GM19463 (cell line): ENCODE measurements around the gene ZNF503.

Source experiments
- ATAC-seq: cut with Tn5 transposase; IDR thresholded peaks from one replicate; pipeline ENCODE4 v1.9.1; 2021; ENCODE audit warnings: mild to moderate bottlenecking, moderate library complexity; ENCODE audit not compliant: unreplicated experiment

ZNF503 gene

GRCh38 chr10:75431180-75432111 is 29.9 kb upstream of the ZNF503 start, which contains the start of gene LRMDA:
Gene LRMDA (plus strand): TSS chr10:75431624.
- peak; percentile 53 for ATAC-seq

- peak; percentile 46 for ATAC-seq
Observed at GRCh38 chr10:75430000-75430763, 28.6 kb upstream of the ZNF503 start.

- no peak for ATAC-seq
Observed at GRCh38 chr10:75429159-75429827, 27.7 kb upstream of the ZNF503 start.

- ATAC-seq: no peak
Observed at GRCh38 chr10:75428434-75429158, 27.0 kb upstream of the ZNF503 start.

- ATAC-seq: no peak
Observed at GRCh38 chr10:75427951-75428350, 26.4 kb upstream of the ZNF503 start.

- ATAC-seq: no peak
Observed at GRCh38 chr10:75426880-75427279, 25.3 kb upstream of the ZNF503 start.

- no peak for ATAC-seq
Observed at GRCh38 chr10:75425291-75426079, 23.9 kb upstream of the ZNF503 start.

GRCh38 chr10:75424571-75424970 is 23.0 kb upstream of the ZNF503 start:
- ATAC-seq: no peak

- no peak for ATAC-seq
Observed at GRCh38 chr10:75422913-75423312, 21.3 kb upstream of the ZNF503 start.

GRCh38 chr10:75418712-75419111 is 17.1 kb upstream of the ZNF503 start:
- ATAC-seq: no peak

- no peak for ATAC-seq
Observed at GRCh38 chr10:75418293-75418692, 16.7 kb upstream of the ZNF503 start.

GRCh38 chr10:75417522-75417927 is 16.0 kb upstream of the ZNF503 start:
- no peak for ATAC-seq

GRCh38 chr10:75414527-75414926 is 13.0 kb upstream of the ZNF503 start:
- ATAC-seq: no peak

- no peak for ATAC-seq
Observed at GRCh38 chr10:75410132-75411005, 8.8 kb upstream of the ZNF503 start.

GRCh38 chr10:75408911-75409885 is 7.6 kb upstream of the ZNF503 start:
- ATAC-seq: peak; percentile 60

GRCh38 chr10:75408509-75408875 is 6.9 kb upstream of the ZNF503 start:
- no peak for ATAC-seq

- no peak for ATAC-seq
Observed at GRCh38 chr10:75407713-75408508, 6.3 kb upstream of the ZNF503 start.
